Pancreas (tissue), 10 donors: Measurements from ENCODE around the gene SPATA24. TPM values are rescaled to one million over a fixed set of nuclear protein-coding genes. Genes with fewer than 3 reads are reported as not detected.

Experiments
- ATAC-seq, 4 donors: fragments of 200-7000 bp; cut with Tn5 transposase; one replicate each; pipeline versions ENCODE4 v1.8.0 to v1.9.1; 2020; ENCODE audit warnings: mild to moderate bottlenecking in 4 of 4, moderate library complexity in 4 of 4
- DNase-seq, 6 donors: peaks; one replicate each; pipeline ENCODE4 v3.0.0-alpha.2; 2020
- FAIRE-seq: peaks from 2 replicates; lab custom pipeline; 2012; peaks lifted over from hg19 to GRCh38; lab: Jason Lieb, UNC
- H3K27ac ChIP-seq, 4 donors: fragments of 200-600 bp; sonication (generic); 1 replicate in 3 of 4; 2 replicates in 1 of 4; pipeline versions ENCODE4 v1.5.0 to v1.8.0; 2020
- H3K27me3 ChIP-seq, 4 donors: fragments of 200-600 bp; one replicate each; pipeline ENCODE4 v1.8.0; 2021
- H3K36me3 ChIP-seq, 3 donors: fragments of 200-600 bp; sonication (generic) in 1 of 3; one replicate each; pipeline versions ENCODE4 v1.5.0 to v1.8.0; 2020 to 2021
- H3K4me1 ChIP-seq, 3 donors: fragments of 200-600 bp; one replicate each; pipeline ENCODE4 v1.8.0; 2021
- H3K4me3 ChIP-seq, 4 donors: fragments of 200-600 bp; sonication (generic) in 2 of 4; one replicate each; pipeline versions ENCODE4 v1.5.0 to v1.8.0; 2020 to 2021
- H3K9me3 ChIP-seq, 4 donors: fragments of 200-600 bp; one replicate each; pipeline ENCODE4 v1.8.0; 2021
- WGBS, 2 donors: extraction: QIAGEN DNeasy Blood & Tissue Kit; methylation state at CpG; one replicate each; pipeline ENCODE4 v1.1.7; 2013; 5-methylcytosine and 5-hydroxymethylcytosine counted together
- intact Hi-C, 3 donors: fragments of 100-400 bp; cut with DNase I; formaldehyde crosslinking; loops; one replicate each; pipeline versions ENCODE4 v1.11.1 to v1.14.2; 2022
- polyA plus RNA-seq, 2 donors: library from polyadenylated mRNA; stranded (reverse); fragments of 200-250 nt; gene quantifications; one replicate each; pipeline ENCODE4 v1.2.3, GENCODE V29; 2013
- total RNA-seq, 6 donors: library from RNA; stranded (reverse); fragmentation: NEBNext Ultra II Directional in 4 of 6; extraction: Animal tissue kit (Norgen Biotek cat#: 25700) in 4 of 6; gene quantifications; one replicate each; pipeline versions ENCODE4 v1.2.1 to v1.2.4, GENCODE V29; 2021 to 2023
- TF ChIP-seq, protein P1 (sequence below), 4 donors: fragments of 200-600 bp; sonication (generic) in 3 of 4; IDR thresholded peaks; one replicate each; pipeline versions ENCODE4 v1.5.0 to v1.8.0; 2021; ENCODE audit warnings: antibody characterized with exemption in 4 of 4
- donor health status: healthy with polysubstance abuse.
- donor health status: DM: no; HTN: no; CAD: no; lungs with moderate emphysema.
- donor health status: DM: no; HTN: no; CAD: no.
- donor health status: control.
- donor health status: control.
- donor health status: Bipolar disorder and iron deficiency.
- donor health status: DM: yes; HTN: yes; CAD: no.
- donor health status: DM: no; HTN: no; CAD: no.
- donor health status: DM: no; HTN: no; CAD: no.
- donor health status: DM: yes; HTN: yes; CAD: no.

Gene SPATA24
- total and polyA plus RNA-seq, 8 donors, result 1.8 to 9.8 (median 3.3) TPM

DNA sequence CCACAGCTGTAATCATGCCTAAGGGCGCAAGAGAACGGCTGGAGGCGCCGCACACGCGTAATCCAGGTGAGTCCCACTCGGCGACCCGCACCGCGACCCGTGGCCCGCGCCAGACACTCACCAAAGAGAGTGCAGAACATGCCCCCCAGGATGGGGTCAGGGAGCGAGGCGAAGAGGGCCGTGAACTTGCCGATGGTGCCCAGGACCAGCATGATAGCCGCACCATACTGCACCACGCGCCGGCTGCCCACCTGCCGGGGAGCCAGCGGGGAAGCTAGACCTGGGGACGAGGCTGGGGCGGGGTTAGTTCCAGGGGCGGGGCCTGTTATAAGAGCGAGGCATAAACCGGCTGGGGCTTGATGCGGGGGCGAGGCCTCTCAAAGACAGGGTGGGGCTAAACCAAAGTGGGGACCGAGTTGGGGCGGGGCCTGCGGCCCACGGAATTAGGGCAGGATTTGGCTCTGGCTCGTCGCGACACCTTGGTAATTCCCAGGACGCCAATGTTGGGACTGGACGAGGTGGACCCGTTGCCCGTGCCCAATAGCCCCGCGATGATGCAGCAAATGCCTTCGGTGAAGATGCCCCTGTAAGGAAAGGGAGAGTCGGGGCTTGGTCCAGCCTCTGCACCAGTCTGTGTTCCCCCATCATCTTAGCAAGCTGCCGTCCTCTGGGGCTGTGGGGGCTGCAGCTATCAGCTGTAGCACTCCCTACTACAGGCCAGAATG, 25.6 kb downstream of the SPATA24 start:
- WGBS, 2 donors, result 79 to 80% methylated on average over 46 to 47 of the region's 47 CpGs
- intact Hi-C loops, result no loop called here
- Histone ChIP-seq H3K4me1 (peaks cover 0 to under 1% (median 0%) of the 10 kb centered on the region in 3 donors), H3K27me3 (no peaks in the 10 kb centered on the region), H3K27ac (no peak overlapping the region), H3K36me3 (no peaks in the 10 kb centered on the region), H3K4me3 (no peak overlapping the region), H3K9me3 (no peaks in the 10 kb centered on the region)
- no peak for ATAC-seq
- FAIRE-seq, result no peak
- TF ChIP-seq, protein P1, sequence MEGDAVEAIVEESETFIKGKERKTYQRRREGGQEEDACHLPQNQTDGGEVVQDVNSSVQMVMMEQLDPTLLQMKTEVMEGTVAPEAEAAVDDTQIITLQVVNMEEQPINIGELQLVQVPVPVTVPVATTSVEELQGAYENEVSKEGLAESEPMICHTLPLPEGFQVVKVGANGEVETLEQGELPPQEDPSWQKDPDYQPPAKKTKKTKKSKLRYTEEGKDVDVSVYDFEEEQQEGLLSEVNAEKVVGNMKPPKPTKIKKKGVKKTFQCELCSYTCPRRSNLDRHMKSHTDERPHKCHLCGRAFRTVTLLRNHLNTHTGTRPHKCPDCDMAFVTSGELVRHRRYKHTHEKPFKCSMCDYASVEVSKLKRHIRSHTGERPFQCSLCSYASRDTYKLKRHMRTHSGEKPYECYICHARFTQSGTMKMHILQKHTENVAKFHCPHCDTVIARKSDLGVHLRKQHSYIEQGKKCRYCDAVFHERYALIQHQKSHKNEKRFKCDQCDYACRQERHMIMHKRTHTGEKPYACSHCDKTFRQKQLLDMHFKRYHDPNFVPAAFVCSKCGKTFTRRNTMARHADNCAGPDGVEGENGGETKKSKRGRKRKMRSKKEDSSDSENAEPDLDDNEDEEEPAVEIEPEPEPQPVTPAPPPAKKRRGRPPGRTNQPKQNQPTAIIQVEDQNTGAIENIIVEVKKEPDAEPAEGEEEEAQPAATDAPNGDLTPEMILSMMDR (IDR thresholded peaks at IDR 0.05), result no peak
- DNase-seq, result peak in 1 of 6 donors; percentile 41

DNA sequence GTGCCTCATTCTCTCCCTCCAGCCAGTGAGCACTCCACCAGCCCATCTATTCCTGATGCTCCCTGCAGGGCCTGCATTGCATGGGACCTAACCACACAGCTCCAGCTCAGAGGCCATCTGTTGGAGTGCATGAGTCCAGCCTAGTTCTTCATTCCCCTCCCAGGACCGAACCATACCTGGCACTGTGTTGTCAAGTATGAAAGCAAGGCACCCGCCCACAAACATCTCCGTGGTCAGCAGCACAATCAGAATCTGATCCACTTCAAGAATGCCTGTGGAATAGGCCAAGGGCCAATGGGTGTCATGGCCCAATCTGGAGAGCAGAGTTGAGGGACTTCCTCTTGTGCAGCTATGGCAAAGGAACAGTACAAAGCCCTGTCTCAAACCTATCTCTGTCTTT, 26.7 kb downstream of the SPATA24 start:
- WGBS, 2 donors, result 86 to 88% methylated on average over 3 of the region's 3 CpGs
- intact Hi-C loops, result no loop called here
- H3K27me3 ChIP-seq, result no peaks in the 10 kb centered on the region
- H3K9me3 ChIP-seq, result no peaks in the 10 kb centered on the region
- H3K4me1 ChIP-seq, result no peaks in the 10 kb centered on the region
- H3K4me3 ChIP-seq, result no peak overlapping the region
- ATAC-seq (no peak), FAIRE-seq (no peak), DNase-seq (no peak)
- no peaks in the 10 kb centered on the region for H3K36me3 ChIP-seq
- TF ChIP-seq, protein P1 (IDR thresholded peaks at IDR 0.05), result no peak
- H3K27ac ChIP-seq, result no peak overlapping the region

DNA sequence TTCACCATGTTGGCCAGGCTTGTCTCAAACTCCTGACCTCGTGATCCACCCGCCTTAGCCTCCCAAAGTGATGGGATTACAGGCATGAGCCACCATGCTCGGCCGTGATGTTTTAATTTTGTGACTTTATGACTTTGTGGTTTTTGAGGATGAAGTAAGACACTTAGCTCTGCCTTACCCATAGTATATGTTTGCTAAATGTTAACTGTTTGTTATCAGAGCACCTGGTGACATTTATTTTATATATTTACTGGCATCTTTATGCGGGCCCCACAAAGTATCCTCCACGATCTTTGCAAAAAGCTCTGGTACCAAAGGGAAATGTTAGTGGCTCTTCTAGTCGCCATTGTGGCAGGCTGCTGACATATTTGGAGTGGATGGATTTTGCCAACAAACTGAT, 27.5 kb downstream of the SPATA24 start:
- no peaks in the 10 kb centered on the region for H3K9me3 ChIP-seq
- no peaks in the 10 kb centered on the region for H3K4me1 ChIP-seq
- FAIRE-seq, result no peak
- no peak overlapping the region for H3K4me3 ChIP-seq
- intact Hi-C loops, result no loop called here
- no peak overlapping the region for H3K27ac ChIP-seq
- peaks cover 0 to 6% (median 0%) of the 10 kb centered on the region in 3 donors for H3K36me3 ChIP-seq
- H3K27me3 ChIP-seq, result no peaks in the 10 kb centered on the region
- DNase-seq, result no peak
- TF ChIP-seq, protein P1 (IDR thresholded peaks at IDR 0.05), result no peak
- WGBS, 2 donors, result 91 to 92% methylated on average over 7 of the region's 7 CpGs
- no peak for ATAC-seq

DNA sequence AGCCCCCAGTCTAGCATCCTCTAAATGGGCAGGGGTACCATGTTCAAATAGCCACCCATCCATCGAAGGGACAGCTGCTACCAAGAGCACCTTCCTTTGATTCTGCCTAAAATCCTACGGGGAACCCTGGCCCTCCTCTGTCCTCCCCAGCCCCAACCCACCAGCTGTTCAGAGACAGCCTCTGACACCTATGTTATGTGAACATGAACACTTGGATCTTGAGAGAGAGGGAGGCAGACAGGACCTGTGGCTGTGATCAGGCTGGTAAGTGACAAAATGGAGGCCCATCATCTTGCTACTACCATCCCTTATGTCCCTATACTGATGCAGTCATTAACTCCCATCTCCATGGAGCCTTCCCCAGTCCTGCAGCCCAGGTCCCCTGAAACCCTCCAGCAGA, 29.0 kb downstream of the SPATA24 start:
- Histone ChIP-seq H3K36me3 (peaks cover 0 to 6% (median 0%) of the 10 kb centered on the region in 3 donors), H3K4me3 (no peak overlapping the region), H3K27ac (no peak overlapping the region), H3K9me3 (no peaks in the 10 kb centered on the region), H3K27me3 (no peaks in the 10 kb centered on the region), H3K4me1 (no peaks in the 10 kb centered on the region)
- FAIRE-seq (no peak), ATAC-seq (no peak), DNase-seq (peak in 1 of 6 donors; percentile 4)
- intact Hi-C loops, result no loop called here
- TF ChIP-seq, protein P1 (IDR thresholded peaks at IDR 0.05), result no peak
- WGBS, 2 donors, result 93 to 100% methylated on average over 2 of the region's 2 CpGs
